SK-N-SH (cell line): ENCODE data around the gene CYP2C9. TPM values are rescaled to one million over a fixed set of nuclear protein-coding genes. Genes with fewer than 3 reads are reported as not detected.

Source experiments
- CTCF ChIA-PET: fragments of 300-600, 350-600 bp; formaldehyde crosslinking; extraction: SDS; loops from one replicate; lab custom pipeline; 2021; lab: Yijun Ruan, JAX
- POLR2A ChIA-PET: fragments of 350-600 bp; sonication (Branson Sonifier 250); formaldehyde crosslinking; extraction: SDS; loops from one replicate; lab custom pipeline; 2020; ENCODE audit warnings: antibody characterized with exemption, inconsistent platforms; lab: Yijun Ruan, JAX
- DNase-seq: peaks from one replicate; pipeline ENCODE4 v3.0.0; 2012
- H2AFZ ChIP-seq: fragments of 200-600 bp; sonication (generic); 2 replicates; pipeline ENCODE4 v1.8.1; 2016; ENCODE audit warnings: antibody characterized with exemption, mild to moderate bottlenecking, low read depth
- H3F3A ChIP-seq: fragments of 200-600 bp; sonication (generic); replicated peaks from 2 replicates; pipeline ENCODE3; 2016; ENCODE audit warnings: antibody characterized with exemption, mild to moderate bottlenecking; ENCODE audit not compliant: insufficient read depth
- H3K27ac ChIP-seq, 2 experiments: fragments of 200-500 bp in 1 of 2; fragments of 200-600 bp in 1 of 2; sonication (Bioruptor generic) in 1 of 2; sonication (generic), shearing (Covaris generic) in 1 of 2; 2 replicates each; pipeline versions ENCODE4 v1.5.1 to v1.6.1; 2014 to 2016; ENCODE audit warnings: low read depth in 2 of 2, inconsistent platforms in 1 of 2, low read length in 1 of 2, mild to moderate bottlenecking in 1 of 2, mixed read lengths in 1 of 2
- H3K27me3 ChIP-seq: fragments of 200-600 bp; sonication (generic), shearing (Covaris generic); 2 replicates; pipeline ENCODE4 v1.6.1; 2016; ENCODE audit warnings: mixed run types; ENCODE audit not compliant: insufficient read depth
- H3K36me3 ChIP-seq, 2 experiments: fragments of 200-500 bp in 1 of 2; fragments of 200-600 bp in 1 of 2; sonication (Bioruptor generic) in 1 of 2; sonication (generic) in 1 of 2; replicated peaks in 1 of 2; 2 replicates each; pipeline versions ENCODE3 to v1.5.1; 2014 to 2016; ENCODE audit warnings: low read length in 1 of 2, mild to moderate bottlenecking in 1 of 2; ENCODE audit not compliant: insufficient read depth in 2 of 2, control insufficient read depth in 1 of 2
- H3K4me1 ChIP-seq, 2 experiments: fragments of 200-500 bp in 1 of 2; fragments of 200-600 bp in 1 of 2; sonication (Bioruptor generic) in 1 of 2; sonication (generic), shearing (Covaris generic) in 1 of 2; 2 replicates each; pipeline versions ENCODE4 v1.5.1 to v1.6.1; 2014 to 2016; ENCODE audit warnings: low read depth in 1 of 2, low read length in 1 of 2, mixed run types in 1 of 2; ENCODE audit not compliant: insufficient read depth in 2 of 2, control insufficient read depth in 1 of 2
- H3K4me2 ChIP-seq: fragments of 200-600 bp; sonication (generic), shearing (Covaris generic); 2 replicates; pipeline ENCODE4 v1.6.1; 2017; ENCODE audit warnings: mixed run types
- H3K4me3 ChIP-seq, 2 experiments: fragments of 200-500 bp in 1 of 2; fragments of 200-600 bp in 1 of 2; sonication (Bioruptor generic) in 1 of 2; sonication (generic), shearing (Covaris generic) in 1 of 2; 2 replicates each; pipeline versions ENCODE4 v1.5.1 to v1.8.1; 2014 to 2016; ENCODE audit warnings: low read depth in 2 of 2, inconsistent platforms in 1 of 2, low read length in 1 of 2, mild to moderate bottlenecking in 1 of 2, mixed read lengths in 1 of 2, moderate library complexity in 1 of 2
- H3K79me2 ChIP-seq: fragments of 200-600 bp; sonication (generic); 2 replicates; pipeline ENCODE4 v1.8.1; 2017; ENCODE audit warnings: mild to moderate bottlenecking; ENCODE audit not compliant: insufficient read depth
- H3K9ac ChIP-seq: fragments of 200-600 bp; sonication (generic); 2 replicates; pipeline ENCODE4 v1.6.1; 2017; ENCODE audit warnings: mixed run types
- H3K9me2 ChIP-seq: fragments of 200-600 bp; sonication (generic); 2 replicates; pipeline ENCODE4 v1.6.1; 2017; ENCODE audit warnings: mixed run types
- H3K9me3 ChIP-seq: fragments of 200-600 bp; sonication (generic); 2 replicates; pipeline ENCODE4 v1.6.1; 2017; ENCODE audit warnings: mixed run types, mild to moderate bottlenecking, moderate library complexity
- H4K20me1 ChIP-seq: fragments of 200-600 bp; sonication (generic); 2 replicates; pipeline ENCODE4 v1.6.1; 2017; ENCODE audit warnings: mild to moderate bottlenecking, mixed run types; ENCODE audit not compliant: insufficient read depth
- EP300 ChIP-seq, 2 experiments: IDR thresholded peaks; 2 replicates each; pipeline versions ENCODE4 v1.4.0 to v1.6.1; 2012; ENCODE audit warnings: borderline replicate concordance in 1 of 2, low read depth in 1 of 2, low read length in 1 of 2
- EZH2phosphoT487 ChIP-seq: fragments of 200-600 bp; sonication (generic); IDR thresholded peaks from 2 replicates; pipeline ENCODE4 v1.6.1; 2017; ENCODE audit warnings: low read depth, mixed run types, mild to moderate bottlenecking, antibody characterized with exemption, moderate library complexity, borderline replicate concordance
- FOSL2 ChIP-seq: IDR thresholded peaks from 2 replicates; pipeline ENCODE4 v1.4.0; 2012; ENCODE audit warnings: low read depth, mild to moderate bottlenecking, moderate library complexity, borderline replicate concordance
- FOXJ3 ChIP-seq: sonication (generic); formaldehyde crosslinking; IDR thresholded peaks from 2 replicates; pipeline ENCODE4 v1.5.1; 2020; ENCODE audit warnings: mild to moderate bottlenecking, missing genetic modification reagents
- FOXM1 ChIP-seq: IDR thresholded peaks from 2 replicates; pipeline ENCODE4 v1.4.0; 2012; ENCODE audit warnings: low read depth, mild to moderate bottlenecking
- MXI1 ChIP-seq: IDR thresholded peaks from 2 replicates; pipeline ENCODE4 v1.6.1; 2012; ENCODE audit warnings: mild to moderate bottlenecking, low read depth, low read length, improper control_type of control experiment
- POLR2AphosphoS5 ChIP-seq: IDR thresholded peaks from 2 replicates; pipeline ENCODE4 v1.6.1; 2012; ENCODE audit warnings: low read depth, low read length
- RAD21 ChIP-seq: IDR thresholded peaks from 2 replicates; pipeline ENCODE4 v1.6.1; 2012; ENCODE audit warnings: mild to moderate bottlenecking, low read length
- RCOR1 ChIP-seq: fragments of 150-350 bp; IDR thresholded peaks from 2 replicates; pipeline ENCODE4 v1.6.1; 2017; ENCODE audit warnings: antibody characterized with exemption, low read length
- RXRA ChIP-seq: IDR thresholded peaks from 2 replicates; pipeline ENCODE4 v1.4.0; 2012; ENCODE audit warnings: low read depth, mild to moderate bottlenecking, borderline replicate concordance
- SIN3A ChIP-seq: IDR thresholded peaks from 2 replicates; pipeline ENCODE4 v1.6.1; 2012; ENCODE audit warnings: low read depth, mild to moderate bottlenecking, low read length, moderate library complexity, borderline replicate concordance
- TAF1 ChIP-seq: IDR thresholded peaks from 2 replicates; pipeline ENCODE4 v1.6.1; 2012; ENCODE audit warnings: low read depth, mild to moderate bottlenecking, low read length, moderate library complexity, borderline replicate concordance
- TCF12 ChIP-seq: IDR thresholded peaks from 2 replicates; pipeline ENCODE4 v1.4.0; 2012
- YY1 ChIP-seq: IDR thresholded peaks from 2 replicates; pipeline ENCODE4 v1.4.0; 2012; ENCODE audit warnings: low read depth, mild to moderate bottlenecking
- WGBS: methylation state at CpG from one replicate; pipeline ENCODE4 v1.1.6; 2017; ENCODE audit warnings: low lambda C conversion rate; 5-methylcytosine and 5-hydroxymethylcytosine counted together
- polyA plus RNA-seq, 3 experiments: library from polyadenylated mRNA; depleted of rRNA; stranded (reverse); fragments of >200 nt; gene quantifications; 2 replicates each; pipeline ENCODE4 v1.2.3, GENCODE V29; 2012
- TF ChIP-seq, protein P1 (sequence below): fragments of 150-350 bp; IDR thresholded peaks from 2 replicates; pipeline ENCODE4 v1.6.1; 2017; ENCODE audit warnings: antibody characterized with exemption, low read length, low read depth, borderline replicate concordance
- TF ChIP-seq, protein P2 (sequence below): IDR thresholded peaks from 2 replicates; pipeline ENCODE4 v1.4.0; 2012; ENCODE audit warnings: low read depth
- TF ChIP-seq, protein P3 (sequence below): fragments of 150-350 bp; IDR thresholded peaks from 2 replicates; pipeline ENCODE4 v1.6.1; 2016; ENCODE audit warnings: mild to moderate bottlenecking, low read depth, low read length
- TF ChIP-seq, protein P4 (sequence below): IDR thresholded peaks from 2 replicates; pipeline ENCODE4 v1.4.0; 2012; ENCODE audit warnings: low read depth, borderline replicate concordance
- TF ChIP-seq, protein P5 (sequence below): fragments of 200-600 bp; sonication (generic); IDR thresholded peaks from 2 replicates; pipeline ENCODE4 v1.6.1; 2017; ENCODE audit warnings: antibody characterized with exemption, mild to moderate bottlenecking, moderate library complexity
- TF ChIP-seq, protein P6 (sequence below): IDR thresholded peaks from 2 replicates; pipeline ENCODE4 v1.6.1; 2012; ENCODE audit warnings: mild to moderate bottlenecking, low read depth, low read length, moderate library complexity

The CYP2C9 gene
- polyA plus RNA-seq, 1 of the 3 experiments (the other 2 are of a cell fraction): not detected

DNA sequence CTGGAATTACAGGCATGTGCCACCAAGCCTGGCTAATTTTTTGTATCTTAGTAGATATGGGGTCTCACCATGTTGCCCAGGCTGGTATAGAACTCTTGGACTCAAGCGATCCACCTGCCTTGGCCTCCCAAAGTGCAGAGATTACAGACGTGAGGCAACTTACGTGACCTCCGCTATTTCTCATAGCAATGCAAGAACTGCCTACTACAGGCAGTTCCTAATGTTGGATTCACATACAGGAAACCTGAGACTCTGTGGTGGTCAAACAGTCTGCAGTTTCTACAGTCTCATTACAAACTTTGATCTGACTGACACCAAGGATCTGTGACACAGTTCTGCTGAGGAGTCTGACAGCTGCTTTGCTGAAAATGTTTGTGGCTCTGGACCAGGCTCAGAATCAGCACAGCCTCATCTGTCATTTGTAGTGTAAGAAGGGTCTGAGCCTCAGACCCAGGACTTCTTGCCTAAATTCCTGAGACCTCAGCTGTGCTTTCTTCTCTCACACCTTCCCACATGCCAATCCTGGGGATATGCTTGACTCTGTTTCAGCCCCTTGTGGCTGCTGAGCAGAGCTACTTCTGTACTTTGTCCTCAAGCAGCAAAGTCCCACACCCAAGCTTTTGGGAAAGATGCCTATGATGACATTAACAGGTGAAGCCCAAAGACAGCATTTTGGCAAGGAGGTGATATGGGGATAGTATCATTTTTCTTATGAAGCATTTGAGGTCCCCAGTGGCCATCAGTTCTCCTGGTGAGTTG is 48.0 kb upstream of the CYP2C9 start:
- POLR2A ChIA-PET: no interaction called here
- CTCF ChIA-PET: no interaction called here
- Histone ChIP-seq H3K27me3 (no peaks in the 10 kb centered on the region), H3K4me1 (no peaks in the 10 kb centered on the region), H3K79me2 (no peaks in the 10 kb centered on the region), H3K27ac (no peak overlapping the region), H3K9me2 (no peaks in the 10 kb centered on the region), H3K4me2 (no peak overlapping the region), H3K4me3 (no peak overlapping the region), H2AFZ (no peak overlapping the region), H3K9me3 (no peaks in the 10 kb centered on the region), H4K20me1 (no peaks in the 10 kb centered on the region), H3K9ac (no peak overlapping the region), H3K36me3 (no peaks in the 10 kb centered on the region), H3F3A (no peaks in the 10 kb centered on the region)
- TF ChIP-seq, protein P1, sequence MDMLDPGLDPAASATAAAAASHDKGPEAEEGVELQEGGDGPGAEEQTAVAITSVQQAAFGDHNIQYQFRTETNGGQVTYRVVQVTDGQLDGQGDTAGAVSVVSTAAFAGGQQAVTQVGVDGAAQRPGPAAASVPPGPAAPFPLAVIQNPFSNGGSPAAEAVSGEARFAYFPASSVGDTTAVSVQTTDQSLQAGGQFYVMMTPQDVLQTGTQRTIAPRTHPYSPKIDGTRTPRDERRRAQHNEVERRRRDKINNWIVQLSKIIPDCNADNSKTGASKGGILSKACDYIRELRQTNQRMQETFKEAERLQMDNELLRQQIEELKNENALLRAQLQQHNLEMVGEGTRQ: no peak
- TF ChIP-seq, protein P2, sequence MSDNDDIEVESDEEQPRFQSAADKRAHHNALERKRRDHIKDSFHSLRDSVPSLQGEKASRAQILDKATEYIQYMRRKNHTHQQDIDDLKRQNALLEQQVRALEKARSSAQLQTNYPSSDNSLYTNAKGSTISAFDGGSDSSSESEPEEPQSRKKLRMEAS: no peak
- no peak for TF ChIP-seq RXRA
- no peak for TF ChIP-seq FOXM1
- no peak for TF ChIP-seq FOSL2
- TF ChIP-seq, protein P3, sequence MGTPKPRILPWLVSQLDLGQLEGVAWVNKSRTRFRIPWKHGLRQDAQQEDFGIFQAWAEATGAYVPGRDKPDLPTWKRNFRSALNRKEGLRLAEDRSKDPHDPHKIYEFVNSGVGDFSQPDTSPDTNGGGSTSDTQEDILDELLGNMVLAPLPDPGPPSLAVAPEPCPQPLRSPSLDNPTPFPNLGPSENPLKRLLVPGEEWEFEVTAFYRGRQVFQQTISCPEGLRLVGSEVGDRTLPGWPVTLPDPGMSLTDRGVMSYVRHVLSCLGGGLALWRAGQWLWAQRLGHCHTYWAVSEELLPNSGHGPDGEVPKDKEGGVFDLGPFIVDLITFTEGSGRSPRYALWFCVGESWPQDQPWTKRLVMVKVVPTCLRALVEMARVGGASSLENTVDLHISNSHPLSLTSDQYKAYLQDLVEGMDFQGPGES: no peak
- no peak for TF ChIP-seq TAF1
- no peak for TF ChIP-seq MXI1
- TF ChIP-seq, protein P4, sequence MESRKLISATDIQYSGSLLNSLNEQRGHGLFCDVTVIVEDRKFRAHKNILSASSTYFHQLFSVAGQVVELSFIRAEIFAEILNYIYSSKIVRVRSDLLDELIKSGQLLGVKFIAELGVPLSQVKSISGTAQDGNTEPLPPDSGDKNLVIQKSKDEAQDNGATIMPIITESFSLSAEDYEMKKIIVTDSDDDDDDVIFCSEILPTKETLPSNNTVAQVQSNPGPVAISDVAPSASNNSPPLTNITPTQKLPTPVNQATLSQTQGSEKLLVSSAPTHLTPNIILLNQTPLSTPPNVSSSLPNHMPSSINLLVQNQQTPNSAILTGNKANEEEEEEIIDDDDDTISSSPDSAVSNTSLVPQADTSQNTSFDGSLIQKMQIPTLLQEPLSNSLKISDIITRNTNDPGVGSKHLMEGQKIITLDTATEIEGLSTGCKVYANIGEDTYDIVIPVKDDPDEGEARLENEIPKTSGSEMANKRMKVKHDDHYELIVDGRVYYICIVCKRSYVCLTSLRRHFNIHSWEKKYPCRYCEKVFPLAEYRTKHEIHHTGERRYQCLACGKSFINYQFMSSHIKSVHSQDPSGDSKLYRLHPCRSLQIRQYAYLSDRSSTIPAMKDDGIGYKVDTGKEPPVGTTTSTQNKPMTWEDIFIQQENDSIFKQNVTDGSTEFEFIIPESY: no peak
- TF ChIP-seq POLR2AphosphoS5: no peak
- TF ChIP-seq YY1: no peak
- TF ChIP-seq RAD21: no peak
- no peak for TF ChIP-seq FOXJ3 (CRISPR knock-in tag)
- TF ChIP-seq, protein P5, sequence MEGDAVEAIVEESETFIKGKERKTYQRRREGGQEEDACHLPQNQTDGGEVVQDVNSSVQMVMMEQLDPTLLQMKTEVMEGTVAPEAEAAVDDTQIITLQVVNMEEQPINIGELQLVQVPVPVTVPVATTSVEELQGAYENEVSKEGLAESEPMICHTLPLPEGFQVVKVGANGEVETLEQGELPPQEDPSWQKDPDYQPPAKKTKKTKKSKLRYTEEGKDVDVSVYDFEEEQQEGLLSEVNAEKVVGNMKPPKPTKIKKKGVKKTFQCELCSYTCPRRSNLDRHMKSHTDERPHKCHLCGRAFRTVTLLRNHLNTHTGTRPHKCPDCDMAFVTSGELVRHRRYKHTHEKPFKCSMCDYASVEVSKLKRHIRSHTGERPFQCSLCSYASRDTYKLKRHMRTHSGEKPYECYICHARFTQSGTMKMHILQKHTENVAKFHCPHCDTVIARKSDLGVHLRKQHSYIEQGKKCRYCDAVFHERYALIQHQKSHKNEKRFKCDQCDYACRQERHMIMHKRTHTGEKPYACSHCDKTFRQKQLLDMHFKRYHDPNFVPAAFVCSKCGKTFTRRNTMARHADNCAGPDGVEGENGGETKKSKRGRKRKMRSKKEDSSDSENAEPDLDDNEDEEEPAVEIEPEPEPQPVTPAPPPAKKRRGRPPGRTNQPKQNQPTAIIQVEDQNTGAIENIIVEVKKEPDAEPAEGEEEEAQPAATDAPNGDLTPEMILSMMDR: no peak
- TF ChIP-seq RCOR1: no peak
- TF ChIP-seq, protein P6, sequence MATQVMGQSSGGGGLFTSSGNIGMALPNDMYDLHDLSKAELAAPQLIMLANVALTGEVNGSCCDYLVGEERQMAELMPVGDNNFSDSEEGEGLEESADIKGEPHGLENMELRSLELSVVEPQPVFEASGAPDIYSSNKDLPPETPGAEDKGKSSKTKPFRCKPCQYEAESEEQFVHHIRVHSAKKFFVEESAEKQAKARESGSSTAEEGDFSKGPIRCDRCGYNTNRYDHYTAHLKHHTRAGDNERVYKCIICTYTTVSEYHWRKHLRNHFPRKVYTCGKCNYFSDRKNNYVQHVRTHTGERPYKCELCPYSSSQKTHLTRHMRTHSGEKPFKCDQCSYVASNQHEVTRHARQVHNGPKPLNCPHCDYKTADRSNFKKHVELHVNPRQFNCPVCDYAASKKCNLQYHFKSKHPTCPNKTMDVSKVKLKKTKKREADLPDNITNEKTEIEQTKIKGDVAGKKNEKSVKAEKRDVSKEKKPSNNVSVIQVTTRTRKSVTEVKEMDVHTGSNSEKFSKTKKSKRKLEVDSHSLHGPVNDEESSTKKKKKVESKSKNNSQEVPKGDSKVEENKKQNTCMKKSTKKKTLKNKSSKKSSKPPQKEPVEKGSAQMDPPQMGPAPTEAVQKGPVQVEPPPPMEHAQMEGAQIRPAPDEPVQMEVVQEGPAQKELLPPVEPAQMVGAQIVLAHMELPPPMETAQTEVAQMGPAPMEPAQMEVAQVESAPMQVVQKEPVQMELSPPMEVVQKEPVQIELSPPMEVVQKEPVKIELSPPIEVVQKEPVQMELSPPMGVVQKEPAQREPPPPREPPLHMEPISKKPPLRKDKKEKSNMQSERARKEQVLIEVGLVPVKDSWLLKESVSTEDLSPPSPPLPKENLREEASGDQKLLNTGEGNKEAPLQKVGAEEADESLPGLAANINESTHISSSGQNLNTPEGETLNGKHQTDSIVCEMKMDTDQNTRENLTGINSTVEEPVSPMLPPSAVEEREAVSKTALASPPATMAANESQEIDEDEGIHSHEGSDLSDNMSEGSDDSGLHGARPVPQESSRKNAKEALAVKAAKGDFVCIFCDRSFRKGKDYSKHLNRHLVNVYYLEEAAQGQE: no peak
- no peak for TF ChIP-seq EP300 (IDR thresholded peaks at IDR 0.05; ENCODE audit: borderline replicate concordance in 1 of 2, low read depth in 1 of 2, low read length in 1 of 2)
- TF ChIP-seq EZH2phosphoT487: no peak
- no peak for TF ChIP-seq TCF12
- TF ChIP-seq SIN3A: no peak
- 38% methylated on average over 4 of the region's 4 CpGs for WGBS
- DNase-seq: no peak
